IMR-90 (cell line): Measurements from ENCODE around the gene C5. TPM values are rescaled to one million over a fixed set of nuclear protein-coding genes. Genes with fewer than 3 reads are reported as not detected.

Experiments used
- polyA plus RNA-seq, 3 experiments: library from polyadenylated mRNA; depleted of rRNA; stranded (reverse); fragments of >200 nt; gene quantifications; 2 replicates each; pipeline ENCODE4 v1.2.3, GENCODE V29; 2012; ENCODE audit warnings: low replicate concordance in 1 of 3
- total RNA-seq: library from RNA; depleted of rRNA; stranded (reverse); fragments of >200 nt; gene quantifications from 2 replicates; pipeline ENCODE4 v1.2.3, GENCODE V29; 2012; rRNA removed

The C5 gene
- total and polyA plus RNA-seq, 2 of the 4 experiments (the other 2 are of a cell fraction): 1.5 to 2.3 TPM

Other genes starting within 250 kb of the C5 start
- gene PSMD5, start 207.4 kb downstream of the C5 start, total RNA-seq: 25.6 and 38.9 TPM in 2 replicates
- 23.1 and 26.1 TPM in 2 replicates for gene PSMD5, start 207.4 kb downstream of the C5 start, polyA plus RNA-seq (2012; rRNA removed)
- gene PHF19, start 173.1 kb downstream of the C5 start, total RNA-seq: 36.1 and 37.6 TPM in 2 replicates
- 55.6 and 56.9 TPM in 2 replicates for gene PHF19, start 173.1 kb downstream of the C5 start, polyA plus RNA-seq (2012; rRNA removed)
- gene TRAF1, start 123.5 kb downstream of the C5 start, total RNA-seq: 3.1 and 3.9 TPM in 2 replicates
- 3.7 and 4.1 TPM in 2 replicates for gene TRAF1, start 123.5 kb downstream of the C5 start, polyA plus RNA-seq (2012; rRNA removed)
- gene CNTRL, start 24.7 kb upstream of the C5 start, total RNA-seq: 7.3 and 10.6 TPM in 2 replicates
- 3.6 and 4.5 TPM in 2 replicates for gene CNTRL, start 24.7 kb upstream of the C5 start, polyA plus RNA-seq (2012; rRNA removed)
- gene RAB14, start 151.6 kb upstream of the C5 start, total RNA-seq: 20.1 and 36.1 TPM in 2 replicates
- gene RAB14, start 151.6 kb upstream of the C5 start, polyA plus RNA-seq (2012; rRNA removed): 22.8 and 29.3 TPM in 2 replicates
- 461 and 547 TPM in 2 replicates for gene GSN, start 217.9 kb upstream of the C5 start, total RNA-seq
- 482 and 495 TPM in 2 replicates for gene GSN, start 217.9 kb upstream of the C5 start, polyA plus RNA-seq (2012; rRNA removed)